ENCODE results near the gene SPSB1.

SPSB1 gene

DNA sequence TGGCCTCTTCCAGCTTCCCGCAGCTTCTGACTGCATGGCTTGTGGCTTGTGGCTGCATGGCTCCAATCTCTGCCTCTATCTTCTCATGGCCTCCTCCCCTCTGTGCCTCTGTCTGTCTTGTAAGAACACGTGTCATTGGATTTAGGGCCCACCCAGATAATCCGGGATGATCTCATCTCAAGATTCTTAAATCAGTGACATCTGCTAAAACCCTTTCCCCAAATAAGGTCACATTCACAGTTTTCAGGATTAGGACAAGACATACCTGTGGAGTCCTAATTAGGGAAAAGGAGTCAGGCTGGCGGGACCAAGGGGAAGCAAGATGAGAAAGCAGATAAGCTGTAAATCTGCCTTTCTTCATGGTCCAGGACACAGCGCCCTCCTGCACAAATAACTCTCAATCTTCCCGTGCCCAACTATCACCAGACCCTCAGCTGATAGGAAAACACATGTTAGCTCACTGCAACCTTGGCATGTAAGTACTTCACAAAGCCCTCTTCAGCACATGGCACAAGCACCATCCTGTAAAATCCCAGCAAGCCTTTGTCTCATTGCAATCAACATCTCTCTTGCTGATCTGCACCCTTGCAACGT is 82.2 kb downstream of the SPSB1 start:
- Histone ChIP-seq H3K4me1 (ENCODE audit: insufficient read depth, insufficient read length) (peaks cover 7% of the 10 kb centered on the region), H3K27me3 (ENCODE audit: insufficient read depth, insufficient read length) (no peaks in the 10 kb centered on the region), H3K4me3 (ENCODE audit: insufficient read length, low read depth) (no peak overlapping the region), H3K36me3 (ENCODE audit: insufficient read depth, insufficient read length, low read length) (peaks cover 9% of the 10 kb centered on the region), H3K9ac (ENCODE audit: insufficient read length, low read depth) (no peak overlapping the region), H3K9me3 (ENCODE audit: insufficient read depth, low read length) (no peaks in the 10 kb centered on the region)
- no peak for TF ChIP-seq ZNF274 (IDR thresholded peaks at IDR 0.05; ENCODE audit: low read depth, low read length)
- DNase-seq (ENCODE audit: low read depth, low spot score): no peak

DNA sequence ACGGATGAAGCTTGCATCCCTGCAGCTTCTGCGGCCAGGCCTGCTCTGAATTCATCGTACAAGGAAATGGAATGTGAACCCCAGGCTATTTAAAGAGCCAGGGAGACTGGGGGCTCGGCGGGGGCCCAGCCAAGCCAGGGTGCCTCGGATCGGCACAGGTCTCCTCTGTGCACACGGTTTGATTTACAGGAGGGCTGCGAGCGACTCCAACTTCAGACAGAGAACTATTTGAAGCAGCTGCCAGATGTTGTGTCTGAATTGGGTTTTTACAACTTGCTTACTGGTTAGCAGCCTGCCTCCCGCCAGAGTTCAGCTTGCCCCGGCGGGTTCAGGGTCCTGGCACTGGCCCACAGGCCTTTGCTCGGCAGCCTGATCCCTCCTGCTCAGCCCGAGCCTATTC is 83.2 kb downstream of the SPSB1 start:
- TF ChIP-seq YY1 (IDR thresholded peaks at IDR 0.05; ENCODE audit: insufficient read depth, insufficient read length) (no peak), ZNF274 (IDR thresholded peaks at IDR 0.05; ENCODE audit: low read depth, low read length) (no peak), SUZ12 (IDR thresholded peaks at IDR 0.05; ENCODE audit: extremely low read depth, insufficient read depth, insufficient read length) (no peak)
- peaks cover 6% of the 10 kb centered on the region for H3K36me3 ChIP-seq (ENCODE audit: insufficient read depth, insufficient read length, low read length)
- no peaks in the 10 kb centered on the region for H3K9me3 ChIP-seq (ENCODE audit: insufficient read depth, low read length)
- no peak overlapping the region for H3K4me3 ChIP-seq (ENCODE audit: insufficient read length, low read depth)
- H3K4me1 ChIP-seq (ENCODE audit: insufficient read depth, insufficient read length): peaks cover 5% of the 10 kb centered on the region
- no peak for DNase-seq (ENCODE audit: low read depth, low spot score)
- H3K9ac ChIP-seq (ENCODE audit: insufficient read length, low read depth): no peak overlapping the region
- no peaks in the 10 kb centered on the region for H3K27me3 ChIP-seq (ENCODE audit: insufficient read depth, insufficient read length)

DNA sequence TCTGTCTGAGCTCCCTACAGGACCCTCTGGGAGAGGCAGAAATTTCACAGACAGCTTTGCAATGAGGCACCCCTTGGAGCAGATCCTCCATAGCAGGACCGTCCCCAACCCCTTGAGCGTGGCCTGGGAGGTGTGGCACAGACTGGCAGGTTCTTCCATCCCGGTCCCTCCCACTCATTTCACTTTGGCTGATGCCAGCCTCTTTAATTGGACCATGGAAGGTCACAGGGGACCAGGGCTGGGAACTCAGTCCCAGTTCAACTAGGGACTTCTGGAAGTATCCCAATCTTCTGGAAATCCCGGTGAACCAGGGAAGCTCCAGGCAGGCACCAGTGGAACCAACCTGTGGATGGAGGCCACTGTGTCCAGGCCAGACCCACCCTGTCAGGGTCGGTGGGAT is 83.7 kb downstream of the SPSB1 start:
- H3K36me3 ChIP-seq (ENCODE audit: insufficient read depth, insufficient read length, low read length): peaks cover 6% of the 10 kb centered on the region
- no peaks in the 10 kb centered on the region for H3K9me3 ChIP-seq (ENCODE audit: insufficient read depth, low read length)
- no peak overlapping the region for H3K4me3 ChIP-seq (ENCODE audit: insufficient read length, low read depth)
- peaks cover 3% of the 10 kb centered on the region for H3K4me1 ChIP-seq (ENCODE audit: insufficient read depth, insufficient read length)
- no peaks in the 10 kb centered on the region for H3K27me3 ChIP-seq (ENCODE audit: insufficient read depth, insufficient read length)
- no peak for TF ChIP-seq YY1 (IDR thresholded peaks at IDR 0.05; ENCODE audit: insufficient read depth, insufficient read length)
- no peak for TF ChIP-seq SUZ12 (IDR thresholded peaks at IDR 0.05; ENCODE audit: extremely low read depth, insufficient read depth, insufficient read length)
- no peak for TF ChIP-seq ZNF274 (IDR thresholded peaks at IDR 0.05; ENCODE audit: low read depth, low read length)
- DNase-seq (ENCODE audit: low read depth, low spot score): no peak
- H3K9ac ChIP-seq (ENCODE audit: insufficient read length, low read depth): no peak overlapping the region

DNA sequence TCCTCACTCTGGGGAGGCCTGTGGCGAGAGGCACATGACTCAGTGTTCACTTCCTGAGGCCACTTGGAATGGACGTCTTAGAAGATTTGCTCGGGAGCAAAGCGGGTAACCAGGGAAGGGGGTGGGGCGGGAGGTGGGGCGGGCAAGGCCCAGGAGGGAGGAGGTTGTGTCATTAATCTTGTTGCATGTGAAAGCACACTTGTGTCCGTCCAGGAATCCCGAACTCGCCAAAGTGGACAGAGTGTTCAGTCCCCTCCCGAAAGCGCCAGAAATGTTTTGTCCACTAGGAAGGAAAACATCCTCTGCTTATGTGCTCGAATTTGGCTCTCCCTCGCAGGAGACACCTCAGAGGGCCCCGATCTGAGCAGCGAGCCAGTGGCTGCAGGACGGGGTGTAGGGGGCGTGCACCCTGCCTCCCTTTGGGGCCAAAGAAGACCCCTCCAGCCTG is 84.2 kb downstream of the SPSB1 start:
- peaks cover 3% of the 10 kb centered on the region for H3K4me1 ChIP-seq (ENCODE audit: insufficient read depth, insufficient read length)
- TF ChIP-seq YY1 (IDR thresholded peaks at IDR 0.05; ENCODE audit: insufficient read depth, insufficient read length): no peak
- no peak for TF ChIP-seq SUZ12 (IDR thresholded peaks at IDR 0.05; ENCODE audit: extremely low read depth, insufficient read depth, insufficient read length)
- no peak for TF ChIP-seq ZNF274 (IDR thresholded peaks at IDR 0.05; ENCODE audit: low read depth, low read length)

DNA sequence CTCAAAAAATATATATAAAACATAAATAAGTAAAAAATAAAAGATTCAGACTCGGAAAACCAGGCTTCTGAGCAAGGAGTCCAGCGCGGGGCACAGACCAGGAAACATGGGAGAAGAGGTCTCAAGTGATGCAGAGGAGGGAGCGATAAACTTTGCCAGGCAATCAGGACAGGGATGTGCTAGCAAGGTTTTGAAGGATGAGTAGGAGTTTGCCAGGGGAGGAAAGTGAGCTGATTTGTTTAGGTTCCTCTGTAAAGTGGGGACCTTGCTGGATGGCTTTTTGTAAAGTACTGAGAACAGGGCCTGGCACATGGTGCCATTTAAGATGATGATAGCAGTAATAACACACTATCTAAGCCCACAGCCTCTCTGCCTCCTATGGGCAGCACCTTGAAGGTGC is 86.1 kb downstream of the SPSB1 start:
- TF ChIP-seq ZNF274 (IDR thresholded peaks at IDR 0.05; ENCODE audit: low read depth, low read length): no peak
- TF ChIP-seq SUZ12 (IDR thresholded peaks at IDR 0.05; ENCODE audit: extremely low read depth, insufficient read depth, insufficient read length): no peak
- no peak for TF ChIP-seq YY1 (IDR thresholded peaks at IDR 0.05; ENCODE audit: insufficient read depth, insufficient read length)
- no peak for DNase-seq (ENCODE audit: low read depth, low spot score)
- Histone ChIP-seq H3K4me1 (ENCODE audit: insufficient read depth, insufficient read length) (peaks cover 3% of the 10 kb centered on the region), H3K9me3 (ENCODE audit: insufficient read depth, low read length) (no peaks in the 10 kb centered on the region), H3K9ac (ENCODE audit: insufficient read length, low read depth) (no peak overlapping the region), H3K36me3 (ENCODE audit: insufficient read depth, insufficient read length, low read length) (no peaks in the 10 kb centered on the region), H3K27me3 (ENCODE audit: insufficient read depth, insufficient read length) (no peaks in the 10 kb centered on the region), H3K4me3 (ENCODE audit: insufficient read length, low read depth) (no peak overlapping the region)

More for the DNA sequence above, 84.2 kb downstream of the SPSB1 start:
- no peaks in the 10 kb centered on the region for H3K27me3 ChIP-seq (ENCODE audit: insufficient read depth, insufficient read length)
- H3K36me3 ChIP-seq (ENCODE audit: insufficient read depth, insufficient read length, low read length): peaks cover 6% of the 10 kb centered on the region
- H3K9me3 ChIP-seq (ENCODE audit: insufficient read depth, low read length): no peaks in the 10 kb centered on the region
- no peak overlapping the region for H3K9ac ChIP-seq (ENCODE audit: insufficient read length, low read depth)
- no peak for DNase-seq (ENCODE audit: low read depth, low spot score)
- H3K4me3 ChIP-seq (ENCODE audit: insufficient read length, low read depth): no peak overlapping the region

DNA sequence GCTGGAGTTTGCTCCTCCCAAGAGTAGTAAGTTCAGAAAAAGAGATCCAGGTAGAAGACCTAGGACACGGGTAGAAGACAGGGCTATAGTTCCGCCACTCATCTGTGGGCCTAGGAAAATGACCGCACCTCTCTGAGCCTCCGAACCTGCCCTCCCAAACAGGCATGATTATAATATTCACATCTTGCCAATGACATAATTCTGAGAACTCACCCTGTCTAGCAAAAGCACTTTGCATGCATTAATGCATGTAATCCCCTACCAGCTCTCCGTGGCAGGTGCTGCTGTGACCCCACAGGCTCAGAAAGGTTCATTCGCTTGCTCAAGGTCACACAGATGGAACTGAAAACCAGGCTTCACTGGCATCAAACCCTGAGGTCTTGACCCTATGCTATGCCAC is 88.0 kb downstream of the SPSB1 start:
- no peaks in the 10 kb centered on the region for H3K9me3 ChIP-seq (ENCODE audit: insufficient read depth, low read length)
- TF ChIP-seq ZNF274 (IDR thresholded peaks at IDR 0.05; ENCODE audit: low read depth, low read length) (no peak), SUZ12 (IDR thresholded peaks at IDR 0.05; ENCODE audit: extremely low read depth, insufficient read depth, insufficient read length) (no peak), YY1 (IDR thresholded peaks at IDR 0.05; ENCODE audit: insufficient read depth, insufficient read length) (no peak)
- no peaks in the 10 kb centered on the region for H3K27me3 ChIP-seq (ENCODE audit: insufficient read depth, insufficient read length)
- DNase-seq (ENCODE audit: low read depth, low spot score): no peak
- H3K4me1 ChIP-seq (ENCODE audit: insufficient read depth, insufficient read length): peaks cover 3% of the 10 kb centered on the region
- no peak overlapping the region for H3K9ac ChIP-seq (ENCODE audit: insufficient read length, low read depth)
- no peak overlapping the region for H3K4me3 ChIP-seq (ENCODE audit: insufficient read length, low read depth)
- no peaks in the 10 kb centered on the region for H3K36me3 ChIP-seq (ENCODE audit: insufficient read depth, insufficient read length, low read length)

DNA sequence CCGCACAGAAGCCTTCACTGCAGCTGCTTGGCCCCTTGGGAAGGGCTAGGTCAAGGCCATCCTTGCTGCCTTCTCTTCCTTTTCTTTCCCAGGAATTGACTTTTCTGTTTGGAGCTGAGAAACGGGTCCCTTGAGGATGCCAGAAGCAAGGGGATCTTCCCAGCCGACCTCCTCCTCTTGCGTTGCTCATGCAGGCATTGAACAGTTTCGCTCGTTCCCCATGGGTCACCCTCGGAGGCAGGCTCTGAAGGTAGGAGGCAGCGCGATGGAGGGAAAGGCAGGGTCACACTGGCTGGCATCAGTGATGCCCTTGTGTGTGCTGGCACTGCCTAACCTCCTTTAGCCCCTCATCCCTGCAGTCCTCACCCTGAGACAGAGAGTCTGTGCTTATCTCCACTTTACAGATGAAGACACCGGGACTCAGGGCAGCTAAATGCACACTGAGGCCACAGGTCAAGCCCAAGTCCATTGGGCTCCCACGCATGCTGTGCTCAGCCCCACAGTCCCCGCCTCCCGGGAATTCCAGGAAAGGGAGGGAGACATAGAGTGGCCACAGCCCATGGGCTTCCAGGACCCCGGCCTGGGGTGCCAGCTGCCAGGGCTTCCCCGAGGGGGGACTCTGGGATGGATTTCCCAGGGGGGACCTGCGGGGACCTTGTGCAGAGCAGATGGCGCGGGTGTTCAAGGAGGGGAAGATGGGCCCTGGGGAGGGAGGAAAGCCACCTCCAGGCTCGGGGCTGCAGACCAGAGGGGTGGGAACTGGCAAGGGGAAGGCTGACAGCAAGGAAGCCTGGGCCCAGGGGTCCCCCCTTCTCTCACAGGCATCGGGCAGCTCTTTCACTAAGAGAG is 90.2 kb downstream of the SPSB1 start:
- H3K27me3 ChIP-seq (ENCODE audit: insufficient read depth, insufficient read length): no peaks in the 10 kb centered on the region
- no peak overlapping the region for H3K9ac ChIP-seq (ENCODE audit: insufficient read length, low read depth)
- H3K36me3 ChIP-seq (ENCODE audit: insufficient read depth, insufficient read length, low read length): no peaks in the 10 kb centered on the region
- TF ChIP-seq SUZ12 (IDR thresholded peaks at IDR 0.05; ENCODE audit: extremely low read depth, insufficient read depth, insufficient read length) (no peak), YY1 (IDR thresholded peaks at IDR 0.05; ENCODE audit: insufficient read depth, insufficient read length) (no peak), ZNF274 (IDR thresholded peaks at IDR 0.05; ENCODE audit: low read depth, low read length) (no peak)
- H3K4me3 ChIP-seq (ENCODE audit: insufficient read length, low read depth): no peak overlapping the region
- H3K4me1 ChIP-seq (ENCODE audit: insufficient read depth, insufficient read length): peaks cover 3% of the 10 kb centered on the region
- no peak for DNase-seq (ENCODE audit: low read depth, low spot score)
- H3K9me3 ChIP-seq (ENCODE audit: insufficient read depth, low read length): no peaks in the 10 kb centered on the region

Data from NT2/D1 (cell line).